ENCODE results near the gene TMEM163.

- TF ChIP-seq POLR2A (IDR thresholded peaks at IDR 0.05), result no peak
- TF ChIP-seq CTCF (IDR thresholded peaks at IDR 0.05), result no peak
Measured at GRCh38 chr2:134420259-134420658, 298.5 kb downstream of the TMEM163 start.
